H9 (cell line): ENCODE results near the gene CSRP1. TPM values are rescaled to one million over a fixed set of nuclear protein-coding genes. Genes with fewer than 3 reads are reported as not detected.

Experiments
- DNase-seq: peaks from one replicate; pipeline ENCODE4 v3.0.0-alpha.2; 2017
- H2AFZ ChIP-seq: one replicate; pipeline ENCODE4 v1.6.1; 2013; ENCODE audit warnings: mild to moderate bottlenecking, low read length, control low read depth, moderate library complexity
- H2AK5ac ChIP-seq: 2 replicates; pipeline ENCODE4 v1.6.1; 2013; ENCODE audit warnings: low read length, control low read depth, mixed read lengths; ENCODE audit not compliant: insufficient read length
- H2BK120ac ChIP-seq: one replicate; pipeline ENCODE4 v1.6.1; 2013; ENCODE audit warnings: low read depth, mild to moderate bottlenecking, low read length, control low read depth, inconsistent platforms; ENCODE audit not compliant: poor library complexity, severe bottlenecking
- H2BK12ac ChIP-seq: 2 replicates; pipeline ENCODE4 v1.6.1; 2013; ENCODE audit warnings: low read length, control low read depth, mixed read lengths, low read depth; ENCODE audit not compliant: insufficient read length
- H2BK15ac ChIP-seq: 2 replicates; pipeline ENCODE4 v1.6.1; 2013; ENCODE audit warnings: low read depth, low read length, control low read depth
- H2BK20ac ChIP-seq: one replicate; pipeline ENCODE4 v1.6.1; 2013; ENCODE audit warnings: low read depth, mild to moderate bottlenecking, low read length, control low read depth, inconsistent platforms; ENCODE audit not compliant: poor library complexity, severe bottlenecking
- H2BK5ac ChIP-seq: 2 replicates; pipeline ENCODE4 v1.6.1; 2013; ENCODE audit warnings: low read length, control low read depth, mixed read lengths; ENCODE audit not compliant: insufficient read length
- H3K14ac ChIP-seq: 2 replicates; pipeline ENCODE4 v1.6.1; 2013; ENCODE audit warnings: low read length, control low read depth; ENCODE audit not compliant: insufficient read depth
- H3K18ac ChIP-seq: 2 replicates; pipeline ENCODE4 v1.6.1; 2013; ENCODE audit warnings: low read depth, mild to moderate bottlenecking, mixed read lengths, low read length, control low read depth; ENCODE audit not compliant: insufficient read length
- H3K23ac ChIP-seq: 2 replicates; pipeline ENCODE4 v1.6.1; 2013; ENCODE audit warnings: low read length, control low read depth, mixed read lengths, low read depth; ENCODE audit not compliant: insufficient read length
- H3K23me2 ChIP-seq: 2 replicates; pipeline ENCODE4 v1.6.1; 2013; ENCODE audit warnings: low read depth, mild to moderate bottlenecking, mixed read lengths, low read length, control low read depth; ENCODE audit not compliant: insufficient read length, poor library complexity, severe bottlenecking
- H3K27ac ChIP-seq: 2 replicates; pipeline ENCODE4 v1.5.1; 2013; ENCODE audit warnings: low read length, control low read depth, mixed read lengths, low read depth; ENCODE audit not compliant: insufficient read length
- H3K27me3 ChIP-seq: 2 replicates; pipeline ENCODE4 v1.6.1; 2013; ENCODE audit warnings: low read length, control low read depth, inconsistent platforms; ENCODE audit not compliant: insufficient read depth
- H3K4ac ChIP-seq: 2 replicates; pipeline ENCODE4 v1.6.1; 2013; ENCODE audit warnings: low read depth, mild to moderate bottlenecking, control low read depth, inconsistent platforms, low read length, moderate library complexity
- H3K4me1 ChIP-seq: 2 replicates; pipeline ENCODE4 v1.6.1; 2013; ENCODE audit warnings: low read length, control low read depth, inconsistent platforms; ENCODE audit not compliant: insufficient read depth
- H3K4me2 ChIP-seq: 2 replicates; pipeline ENCODE4 v1.6.1; 2013; ENCODE audit warnings: low read length, control low read depth, mixed read lengths; ENCODE audit not compliant: insufficient read length, insufficient read depth
- H3K56ac ChIP-seq: 2 replicates; pipeline ENCODE4 v1.6.1; 2013; ENCODE audit warnings: low read depth, mild to moderate bottlenecking, mixed read lengths, low read length, control low read depth; ENCODE audit not compliant: insufficient read length
- H3K79me1 ChIP-seq: 2 replicates; pipeline ENCODE4 v1.6.1; 2013; ENCODE audit warnings: low read depth, mild to moderate bottlenecking, moderate library complexity, low read length, control low read depth, inconsistent platforms; ENCODE audit not compliant: insufficient read depth, poor library complexity, severe bottlenecking
- H3K79me2 ChIP-seq: 2 replicates; pipeline ENCODE4 v1.6.1; 2013; ENCODE audit warnings: low read length, control low read depth, inconsistent platforms; ENCODE audit not compliant: insufficient read depth
- H3K9ac ChIP-seq: 2 replicates; pipeline ENCODE4 v1.6.1; 2013; ENCODE audit warnings: low read length, control low read depth, mixed read lengths; ENCODE audit not compliant: insufficient read length; ENCODE audit errors: extremely low read depth
- H3K9me3 ChIP-seq: one replicate; pipeline ENCODE4 v1.6.1; 2013; ENCODE audit warnings: low read depth, low read length, inconsistent platforms; ENCODE audit not compliant: control insufficient read depth
- H3T11ph ChIP-seq: one replicate; pipeline ENCODE4 v1.6.1; 2013; ENCODE audit warnings: mild to moderate bottlenecking, low read length, control low read depth, inconsistent platforms
- H4K20me1 ChIP-seq: one replicate; pipeline ENCODE4 v1.6.1; 2013; ENCODE audit not compliant: control insufficient read depth, insufficient read length, insufficient read depth
- H4K5ac ChIP-seq: 2 replicates; pipeline ENCODE4 v1.6.1; 2013; ENCODE audit warnings: low read depth, mild to moderate bottlenecking, mixed read lengths, low read length, control low read depth; ENCODE audit not compliant: insufficient read length
- H4K8ac ChIP-seq: replicated peaks from 2 replicates; pipeline ENCODE4 v1.6.1; 2013; ENCODE audit warnings: low read length, control low read depth, mixed read lengths, low read depth; ENCODE audit not compliant: insufficient read length
- H4K91ac ChIP-seq: 2 replicates; pipeline ENCODE4 v1.6.1; 2013; ENCODE audit warnings: low read depth, mild to moderate bottlenecking, moderate library complexity, mixed read lengths, low read length, control low read depth; ENCODE audit not compliant: insufficient read length
- H3K27ac Mint-ChIP-seq, 3 experiments: 2 replicates in 2 of 3; 3 replicates in 1 of 3; pipeline ENCODE4 v1.8.0; 2020 to 2021; ENCODE audit warnings: mixed read lengths in 3 of 3, mild to moderate bottlenecking in 1 of 3, moderate library complexity in 1 of 3
- H3K27me3 Mint-ChIP-seq: 2 replicates; pipeline ENCODE4 v1.8.0; 2021; ENCODE audit warnings: low read depth, mild to moderate bottlenecking, moderate library complexity, mixed read lengths
- H3K36me3 Mint-ChIP-seq, 3 experiments: 2 replicates in 2 of 3; 3 replicates in 1 of 3; pipeline ENCODE4 v1.8.0; 2020 to 2021; ENCODE audit warnings: low read depth in 3 of 3, mixed read lengths in 3 of 3; ENCODE audit not compliant: insufficient read depth in 1 of 3
- H3K4me1 Mint-ChIP-seq, 2 experiments: 2 replicates each; pipeline ENCODE4 v1.8.0; 2020; ENCODE audit warnings: mixed read lengths in 2 of 2
- H3K4me3 Mint-ChIP-seq, 2 experiments: 2 replicates in 1 of 2; 3 replicates in 1 of 2; pipeline ENCODE4 v1.8.0; 2020 to 2021; ENCODE audit warnings: mild to moderate bottlenecking in 2 of 2, mixed read lengths in 2 of 2, moderate library complexity in 1 of 2
- H3K9me3 Mint-ChIP-seq, 2 experiments: 2 replicates in 1 of 2; 3 replicates in 1 of 2; pipeline ENCODE4 v1.8.0; 2020; ENCODE audit warnings: mild to moderate bottlenecking in 2 of 2, mixed read lengths in 2 of 2, moderate library complexity in 1 of 2
- WGBS: extraction: QIAGEN DNeasy Blood & Tissue Kit; methylation state at CpG from one replicate; pipeline ENCODE4 v1.1.7; 2013; ENCODE audit warnings: missing lambda C conversion rate, low lambda C conversion rate, mixed read lengths; ENCODE audit not compliant: insufficient read length; ENCODE audit errors: extremely low coverage; 5-methylcytosine and 5-hydroxymethylcytosine counted together
- total RNA-seq: library from RNA; stranded (reverse); gene quantifications from 2 replicates; pipeline ENCODE4 v1.2.1, GENCODE V29; 2021
- TF ChIP-seq, protein P1 (sequence below): fragments of 200-600 bp; sonication (generic); conservative IDR thresholded peaks from 3 replicates; pipeline ENCODE4 v1.8.0; 2021; ENCODE audit warnings: antibody characterized with exemption, mild to moderate bottlenecking

The CSRP1 gene
- total RNA-seq, 1 experiment from 2014 or later = 0.44 TPM

DNA sequence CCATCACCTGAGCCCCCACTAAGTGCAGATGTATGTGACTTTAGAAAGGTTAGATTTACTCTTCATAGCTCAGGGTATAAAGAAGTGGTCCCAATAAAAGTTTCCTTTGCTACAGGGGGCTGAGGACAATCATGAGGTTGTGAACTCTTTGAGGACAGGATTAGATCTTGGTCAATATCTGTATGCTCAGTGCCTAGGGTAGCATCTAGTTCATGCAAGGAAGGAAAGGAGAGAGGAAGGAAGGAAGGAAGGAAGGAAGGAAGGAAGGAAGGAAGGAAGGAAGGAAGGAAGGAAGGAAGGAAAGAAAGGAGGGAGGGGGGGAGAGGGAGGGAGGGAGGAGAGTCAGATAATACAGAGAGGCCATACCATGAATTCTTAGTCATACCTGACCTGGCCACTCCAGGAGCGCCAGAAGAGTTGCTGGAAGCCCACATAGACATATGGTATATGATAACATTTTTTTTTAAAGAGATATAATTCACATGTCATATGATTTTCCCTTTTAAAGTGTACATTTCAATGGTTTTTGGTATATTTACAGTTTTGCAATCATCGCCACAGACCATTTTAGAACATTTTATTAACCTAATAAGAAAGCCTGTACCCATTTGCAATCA lies 9.7 kb upstream of the CSRP1 start:
- no peak overlapping the region for H2AFZ ChIP-seq
- no peak overlapping the region for H3K23ac ChIP-seq
- no CpG with 5 or more reads among the region's 2 CpGs for WGBS

More for the DNA sequence above, 9.7 kb upstream of the CSRP1 start:
- no peak overlapping the region for H2BK15ac ChIP-seq
- Mint-ChIP-seq H3K9me3 (no peaks in the 10 kb centered on the region), H3K4me1 (peaks cover 16 to 18% of the 10 kb centered on the region in 2 experiments), H3K4me3 (no peak overlapping the region), H3K27ac (no peak overlapping the region), H3K27me3 (peaks cover 3% of the 10 kb centered on the region; the same call in 1 of the 2 replicates), H3K36me3 (no peaks in the 10 kb centered on the region)
- no peak overlapping the region for H3K9ac ChIP-seq
- no peak overlapping the region for H2BK12ac ChIP-seq
- H4K5ac ChIP-seq = no peak overlapping the region
- H3K14ac ChIP-seq = no peak overlapping the region
- no peaks in the 10 kb centered on the region for H3K79me1 ChIP-seq
- H3K23me2 ChIP-seq = no peaks in the 10 kb centered on the region
- H3K9me3 ChIP-seq = no peaks in the 10 kb centered on the region
- no peak overlapping the region for H2BK120ac ChIP-seq
- TF ChIP-seq, protein P1, sequence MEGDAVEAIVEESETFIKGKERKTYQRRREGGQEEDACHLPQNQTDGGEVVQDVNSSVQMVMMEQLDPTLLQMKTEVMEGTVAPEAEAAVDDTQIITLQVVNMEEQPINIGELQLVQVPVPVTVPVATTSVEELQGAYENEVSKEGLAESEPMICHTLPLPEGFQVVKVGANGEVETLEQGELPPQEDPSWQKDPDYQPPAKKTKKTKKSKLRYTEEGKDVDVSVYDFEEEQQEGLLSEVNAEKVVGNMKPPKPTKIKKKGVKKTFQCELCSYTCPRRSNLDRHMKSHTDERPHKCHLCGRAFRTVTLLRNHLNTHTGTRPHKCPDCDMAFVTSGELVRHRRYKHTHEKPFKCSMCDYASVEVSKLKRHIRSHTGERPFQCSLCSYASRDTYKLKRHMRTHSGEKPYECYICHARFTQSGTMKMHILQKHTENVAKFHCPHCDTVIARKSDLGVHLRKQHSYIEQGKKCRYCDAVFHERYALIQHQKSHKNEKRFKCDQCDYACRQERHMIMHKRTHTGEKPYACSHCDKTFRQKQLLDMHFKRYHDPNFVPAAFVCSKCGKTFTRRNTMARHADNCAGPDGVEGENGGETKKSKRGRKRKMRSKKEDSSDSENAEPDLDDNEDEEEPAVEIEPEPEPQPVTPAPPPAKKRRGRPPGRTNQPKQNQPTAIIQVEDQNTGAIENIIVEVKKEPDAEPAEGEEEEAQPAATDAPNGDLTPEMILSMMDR = no peak
- H2BK20ac ChIP-seq = no peak overlapping the region
- H3K27ac ChIP-seq = no peak overlapping the region
- H2AK5ac ChIP-seq = no peak overlapping the region
- H3K18ac ChIP-seq = no peak overlapping the region
- no peaks in the 10 kb centered on the region; the same call in 1 of the 2 replicates for H3K4me1 ChIP-seq
- H3T11ph ChIP-seq = no peak overlapping the region
- H2BK5ac ChIP-seq = no peak overlapping the region
- no peak for DNase-seq
- H4K20me1 ChIP-seq = no peaks in the 10 kb centered on the region
- H3K56ac ChIP-seq = no peak overlapping the region
- no peak overlapping the region for H3K4ac ChIP-seq
- no peak overlapping the region for H3K4me2 ChIP-seq
- H3K79me2 ChIP-seq = no peaks in the 10 kb centered on the region
- no peaks in the 10 kb centered on the region for H3K27me3 ChIP-seq
- H4K91ac ChIP-seq = no peak overlapping the region
- H4K8ac ChIP-seq = no peak overlapping the region
